Nucleus accumbens (tissue), 56 donors: ENCODE results near the gene ALOX5AP.
A peak's percentile ranks its signal among the peaks of the same experiment; 100 is the strongest.
"Not testable (repeated sequence)": the region's sequence is repeated elsewhere in the genome, so short reads cannot be mapped to it uniquely, and the experiment has no call there.

Experiments
- DNase-seq, 56 donors: peaks; one replicate each; lab custom pipeline; 2025; lab: John Stamatoyannopoulos, UW

The ALOX5AP gene

GRCh38 chr13:30735872-30736175 is 481 bp downstream of the ALOX5AP start:
- DNase-seq = no peak

GRCh38 chr13:30736461-30737320 is 1.3 kb downstream of the ALOX5AP start:
- no peak for DNase-seq

GRCh38 chr13:30737511-30738337 is 2.4 kb downstream of the ALOX5AP start:
- DNase-seq = no peak

GRCh38 chr13:30738526-30739236 is 3.3 kb downstream of the ALOX5AP start:
- no peak for DNase-seq

- DNase-seq = no peak
These were observed 3.8 kb downstream of the ALOX5AP start for GRCh38 chr13:30739237-30739528.

- peak in 1 of 56 donors; percentile 8 for DNase-seq
These were observed 4.7 kb downstream of the ALOX5AP start for GRCh38 chr13:30739761-30740642.

GRCh38 chr13:30742901-30743300 is 7.6 kb downstream of the ALOX5AP start:
- no peak for DNase-seq

GRCh38 chr13:30743319-30744055 is 8.1 kb downstream of the ALOX5AP start:
- DNase-seq = peak in 5 of 56 donors; percentile 22 to 47 (median 30)

GRCh38 chr13:30744056-30744680 is 8.8 kb downstream of the ALOX5AP start:
- no peak for DNase-seq

GRCh38 chr13:30744681-30745077 is 9.3 kb downstream of the ALOX5AP start:
- no peak for DNase-seq

GRCh38 chr13:30745906-30746686 is 10.8 kb downstream of the ALOX5AP start:
- peak in 1 of 56 donors; percentile 19 for DNase-seq

- DNase-seq = no peak
These were observed 11.4 kb downstream of the ALOX5AP start for GRCh38 chr13:30746791-30747190.

- not testable (repeated sequence) for DNase-seq
These were observed 12.5 kb downstream of the ALOX5AP start for GRCh38 chr13:30747845-30748244.

- DNase-seq = no peak
These were observed 13.4 kb downstream of the ALOX5AP start for GRCh38 chr13:30748717-30749116.

- no peak for DNase-seq
These were observed 14.7 kb downstream of the ALOX5AP start for GRCh38 chr13:30750036-30750435.

- DNase-seq = no peak
These were observed 16.0 kb downstream of the ALOX5AP start for GRCh38 chr13:30751183-30751933.

GRCh38 chr13:30752201-30752797 is 17.0 kb downstream of the ALOX5AP start:
- DNase-seq = peak in 4 of 56 donors; percentile 2 to 27 (median 14)
